ENCODE measurements around the gene CDK8.

The CDK8 gene

DNA sequence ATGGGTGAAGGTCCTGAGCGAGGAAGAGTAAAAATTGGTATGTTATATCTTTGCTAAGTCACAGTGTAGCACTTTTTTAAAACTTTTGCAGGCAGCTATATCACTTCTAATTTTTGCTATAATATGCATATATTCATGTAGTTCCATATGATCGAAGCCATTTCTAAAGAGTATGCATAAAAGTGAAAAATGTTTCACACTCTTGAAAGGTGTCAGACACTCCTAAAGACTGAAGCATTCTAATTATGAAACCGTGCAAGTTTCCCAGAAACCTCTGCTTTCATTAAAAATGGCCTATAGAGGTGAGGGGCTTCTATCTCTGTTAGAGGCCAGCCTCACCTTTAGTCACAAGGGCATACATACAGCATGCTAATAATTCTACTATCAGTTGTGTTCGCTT, 128.9 kb downstream of the CDK8 start:
- DNase-seq (ENCODE audit: low spot score), result no peak

DNA sequence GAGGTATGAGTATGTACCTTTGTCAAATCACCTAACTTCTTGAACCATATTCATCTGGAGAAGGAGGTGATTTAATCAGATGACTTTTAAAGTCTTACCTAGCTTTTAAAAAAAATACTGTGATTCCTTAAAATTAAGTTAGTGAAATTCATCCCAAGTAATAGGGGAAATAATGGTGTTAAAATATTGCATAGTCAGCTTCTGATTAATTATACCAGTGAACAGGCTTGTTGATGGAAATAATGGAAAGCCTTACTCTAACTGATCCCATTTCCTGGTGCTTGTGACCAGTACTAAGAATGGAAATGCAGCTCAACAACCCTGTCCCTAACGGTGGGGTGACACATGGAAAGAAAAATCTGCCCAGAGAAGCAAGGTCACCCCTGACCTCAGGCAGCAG, 130.7 kb downstream of the CDK8 start:
- no peak for DNase-seq (ENCODE audit: low spot score)

GRCh38 chr13:26386026-26386425, 132.1 kb downstream of the CDK8 start:
- DNase-seq (ENCODE audit: low spot score), result no peak

DNA sequence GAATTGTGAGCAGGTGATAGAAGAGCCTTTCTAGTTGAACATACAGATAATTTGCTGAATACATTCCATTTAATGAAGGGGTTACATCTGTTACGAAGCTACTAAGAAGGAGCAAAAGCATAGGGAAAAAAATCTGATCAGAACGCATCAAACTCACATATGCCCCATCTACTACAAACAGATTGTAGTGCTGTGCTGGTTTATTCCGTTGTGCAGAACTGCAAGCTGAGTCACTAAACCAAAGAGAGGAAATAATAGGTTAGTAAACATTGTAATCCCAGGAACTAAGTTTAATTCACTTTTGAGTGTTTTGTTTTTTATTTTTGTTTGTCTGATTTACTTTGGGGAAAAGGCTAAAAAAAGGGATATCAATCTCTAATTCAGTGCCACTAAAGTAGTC, 136.3 kb downstream of the CDK8 start:
- DNase-seq (ENCODE audit: low spot score), result no peak

GRCh38 chr13:26400545-26400944, 146.6 kb downstream of the CDK8 start:
- no peak for DNase-seq (ENCODE audit: low spot score)

- DNase-seq (ENCODE audit: low spot score), result no peak
These were observed 147.1 kb downstream of the CDK8 start for GRCh38 chr13:26401069-26401468.

DNA sequence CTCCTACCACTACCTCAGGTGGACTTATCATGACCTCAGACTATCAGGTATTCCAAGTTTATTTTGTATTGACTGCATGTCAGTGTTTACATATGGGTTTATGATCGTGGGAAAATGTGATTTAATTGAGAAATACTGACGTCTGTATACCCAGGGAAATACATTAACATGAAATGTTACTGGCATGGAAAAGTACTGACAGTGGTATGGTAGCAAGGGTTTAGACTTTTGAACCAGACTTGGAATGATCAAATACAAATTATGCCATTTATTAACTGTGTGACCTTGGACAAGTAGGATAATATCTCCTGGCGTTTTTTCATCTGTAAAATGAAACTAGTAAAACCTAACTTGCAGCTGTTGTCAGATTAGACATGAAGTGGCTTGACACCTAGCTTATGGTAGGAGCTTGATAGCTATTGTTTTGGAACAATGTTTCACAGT, 147.7 kb downstream of the CDK8 start:
- no peak for DNase-seq (ENCODE audit: low spot score)

- DNase-seq (ENCODE audit: low spot score), result no peak
These were observed 152.9 kb downstream of the CDK8 start for GRCh38 chr13:26406791-26407190.

- DNase-seq (ENCODE audit: low spot score), result no peak
These were observed 157.3 kb downstream of the CDK8 start for GRCh38 chr13:26411206-26411605.

DNA sequence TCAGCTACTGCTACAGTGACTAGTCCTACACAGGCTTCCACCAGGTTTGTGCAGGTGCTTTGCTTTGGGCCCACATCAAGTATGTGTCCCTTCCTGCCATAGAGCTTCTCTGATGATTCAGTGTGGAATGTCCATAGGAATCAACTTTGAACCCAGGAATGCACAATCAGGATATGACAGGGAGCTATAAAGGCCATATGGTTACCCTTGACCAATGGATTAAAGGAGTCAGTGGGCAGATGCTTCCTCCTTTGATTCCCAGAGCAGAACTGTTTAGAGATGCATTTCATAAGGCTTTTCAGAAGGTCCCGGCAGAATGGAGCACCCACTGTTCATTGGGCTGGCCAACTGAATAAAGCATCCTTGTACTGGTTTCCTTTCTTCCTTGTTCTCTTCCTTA, 158.3 kb downstream of the CDK8 start:
- no peak for DNase-seq (ENCODE audit: low spot score)

DNA sequence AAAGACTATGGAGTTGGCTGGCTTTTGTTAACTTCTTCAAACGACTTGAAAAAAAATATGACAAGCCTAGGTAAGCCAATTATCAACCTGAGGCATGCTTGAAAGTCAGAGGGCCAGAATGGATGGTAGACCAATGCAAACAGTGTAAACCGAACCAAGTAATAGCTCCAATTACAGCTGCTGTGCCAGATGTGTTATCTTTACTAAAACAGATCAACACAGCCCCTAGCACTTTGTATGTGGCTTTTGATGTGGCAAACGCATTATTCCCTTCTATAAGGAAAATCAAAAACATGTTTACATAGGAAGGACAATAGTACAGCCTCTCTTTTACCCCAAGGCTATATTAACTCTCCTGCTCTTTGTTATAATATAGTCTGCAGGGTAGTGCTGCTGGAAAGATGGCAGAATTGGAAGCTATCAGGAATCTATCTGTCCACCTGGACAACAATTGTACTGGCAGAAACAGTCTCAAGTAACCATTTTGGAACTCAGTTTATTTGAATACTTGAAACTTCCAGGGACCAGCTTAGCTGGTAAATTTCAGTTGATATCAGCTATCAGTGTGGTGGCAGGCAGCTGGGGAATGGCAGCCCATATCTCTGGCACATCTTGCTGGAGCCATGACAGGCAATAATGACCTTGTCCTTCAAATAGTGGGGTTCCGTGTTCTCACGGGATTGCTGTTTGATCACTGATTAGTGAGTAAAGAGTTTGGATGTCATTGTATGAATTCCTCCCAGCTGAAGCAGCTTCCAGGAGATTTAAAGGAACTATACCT, 159.2 kb downstream of the CDK8 start:
- DNase-seq (ENCODE audit: low spot score), result no peak

- no peak for DNase-seq (ENCODE audit: low spot score)
These were observed 166.5 kb downstream of the CDK8 start for GRCh38 chr13:26420282-26420960.

DNA sequence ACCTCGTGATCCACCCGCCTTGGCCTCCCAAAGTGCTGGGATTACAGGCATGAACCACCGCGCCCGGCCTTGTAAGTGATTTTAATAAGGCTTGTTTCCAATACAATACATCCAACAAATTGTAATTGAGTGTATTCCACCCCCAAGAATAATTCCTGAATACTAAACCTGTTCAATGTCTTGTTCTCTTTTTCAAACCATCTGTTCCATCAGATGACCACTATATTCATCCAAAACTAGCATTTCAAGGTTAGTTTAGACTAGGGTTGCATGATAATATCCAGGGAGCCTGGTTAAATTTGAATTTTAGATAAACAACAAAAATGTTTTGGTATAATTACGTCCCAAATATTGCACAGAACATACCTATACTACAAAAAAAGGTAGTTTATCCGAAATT, 168.1 kb downstream of the CDK8 start:
- no peak for DNase-seq (ENCODE audit: low spot score)

GRCh38 chr13:26423629-26424028, 169.7 kb downstream of the CDK8 start:
- DNase-seq (ENCODE audit: low spot score), result no peak

DNA sequence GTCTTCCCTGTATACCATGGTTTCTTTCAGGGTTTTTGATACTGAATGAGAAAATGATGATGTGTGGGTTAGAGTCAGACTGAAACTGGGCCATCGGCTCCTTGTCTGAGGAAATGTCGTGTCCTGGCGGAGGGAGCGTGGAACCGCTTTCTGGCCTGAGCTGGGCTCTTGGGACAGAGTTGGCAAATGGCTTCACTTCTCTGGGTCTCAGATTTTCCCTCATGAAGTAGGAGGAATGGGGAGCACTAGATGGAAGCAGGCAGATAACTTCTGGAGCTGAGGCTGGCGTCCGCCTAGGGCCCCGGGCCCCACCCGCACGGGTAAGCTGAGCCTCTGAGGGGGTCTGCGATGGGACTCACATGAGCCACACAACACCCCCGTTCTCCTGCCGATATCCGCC, 170.3 kb downstream of the CDK8 start:
- no peak for DNase-seq (ENCODE audit: low spot score)

DNA sequence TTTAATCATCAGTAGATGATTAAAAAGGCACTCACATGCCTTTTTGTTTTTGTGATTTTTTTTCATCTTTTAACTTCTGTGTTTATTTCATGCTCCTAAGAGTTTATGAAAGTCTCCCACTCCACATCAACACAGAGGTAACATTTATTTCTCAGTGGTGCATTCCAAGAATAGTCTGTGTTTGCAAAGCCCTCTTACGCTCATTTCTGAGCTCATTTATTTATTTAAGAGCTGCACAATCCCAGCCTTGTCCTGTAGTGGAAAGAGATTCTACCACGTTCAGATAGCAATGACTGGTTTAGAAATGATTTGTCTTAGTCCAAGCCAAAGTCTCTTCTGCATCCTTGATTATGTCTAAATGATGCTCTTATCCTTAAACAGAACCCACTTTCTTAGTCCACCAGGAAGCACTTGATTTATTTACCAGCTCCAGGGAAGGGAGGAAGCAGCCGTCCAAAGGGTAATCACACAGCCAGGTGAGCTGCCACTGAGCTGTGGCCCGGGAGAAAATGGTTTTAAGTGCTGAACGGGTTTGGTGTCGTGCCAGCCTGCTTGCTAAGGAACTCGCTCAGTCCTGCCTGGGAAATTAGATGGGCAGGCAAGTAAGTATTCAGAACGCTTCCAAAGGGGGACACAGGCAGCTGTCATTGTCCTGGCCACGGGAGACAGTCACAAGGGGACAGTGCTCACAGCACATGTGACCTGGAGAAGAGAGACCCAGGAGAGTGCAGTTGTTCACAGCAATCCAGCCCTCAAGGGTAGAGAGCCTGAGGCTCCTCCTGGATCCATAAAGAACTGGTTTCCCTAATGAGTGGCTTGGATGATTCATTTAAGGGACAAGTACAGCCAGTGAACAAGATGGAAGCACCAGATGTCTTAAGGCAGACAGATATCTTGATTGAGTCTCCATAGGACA, 171.8 kb downstream of the CDK8 start:
- DNase-seq (ENCODE audit: low spot score), result no peak

GRCh38 chr13:26433776-26434175, 179.8 kb downstream of the CDK8 start:
- DNase-seq (ENCODE audit: low spot score), result no peak

- no peak for DNase-seq (ENCODE audit: low spot score)
These were observed 181.2 kb downstream of the CDK8 start for GRCh38 chr13:26435171-26435570.

DNA sequence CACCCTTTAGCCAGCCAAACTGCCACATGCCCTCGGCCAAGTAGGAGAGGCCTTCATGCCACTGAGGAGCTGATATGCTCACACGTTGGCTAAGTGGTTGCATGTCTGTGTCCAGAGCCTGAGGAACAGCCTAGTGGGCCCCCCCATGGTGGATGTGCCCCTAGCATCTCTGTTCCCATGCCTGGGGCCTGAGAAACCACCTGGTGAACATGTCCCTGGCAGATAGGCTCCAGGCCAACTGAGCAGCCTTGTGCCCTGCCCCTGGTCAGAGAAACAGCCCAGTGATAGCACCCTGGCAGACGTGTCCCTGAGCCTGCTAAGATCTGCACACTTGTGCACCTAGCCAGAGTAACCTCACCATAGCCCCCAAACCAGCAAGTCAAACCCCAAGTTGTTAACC, 181.7 kb downstream of the CDK8 start:
- no peak for DNase-seq (ENCODE audit: low spot score)

GRCh38 chr13:26436914-26437313, 183.0 kb downstream of the CDK8 start:
- DNase-seq (ENCODE audit: low spot score), result no peak

- no peak for DNase-seq (ENCODE audit: low spot score)
These were observed 186.2 kb downstream of the CDK8 start for GRCh38 chr13:26440111-26440510.

DNA sequence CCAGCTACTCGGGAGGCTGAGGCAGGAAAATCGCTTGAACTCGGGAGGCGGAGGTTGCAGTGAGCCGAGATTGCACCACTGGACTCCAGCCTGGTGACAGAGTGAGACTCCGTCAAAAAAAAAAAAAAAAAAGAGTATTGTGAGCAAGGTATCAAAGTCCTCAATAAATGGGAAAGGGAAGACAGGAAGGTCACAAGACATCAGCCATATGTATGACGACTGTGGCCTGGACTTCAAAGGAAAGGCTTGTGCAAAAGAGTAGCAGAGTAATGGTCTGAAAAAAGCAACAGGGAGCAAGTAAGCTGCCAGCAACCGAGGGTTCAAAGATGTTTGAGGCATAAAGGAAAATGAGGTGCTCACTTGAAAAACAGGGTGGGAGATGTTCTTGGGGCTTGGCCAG, 187.5 kb downstream of the CDK8 start:
- DNase-seq (ENCODE audit: low spot score), result no peak

DNA sequence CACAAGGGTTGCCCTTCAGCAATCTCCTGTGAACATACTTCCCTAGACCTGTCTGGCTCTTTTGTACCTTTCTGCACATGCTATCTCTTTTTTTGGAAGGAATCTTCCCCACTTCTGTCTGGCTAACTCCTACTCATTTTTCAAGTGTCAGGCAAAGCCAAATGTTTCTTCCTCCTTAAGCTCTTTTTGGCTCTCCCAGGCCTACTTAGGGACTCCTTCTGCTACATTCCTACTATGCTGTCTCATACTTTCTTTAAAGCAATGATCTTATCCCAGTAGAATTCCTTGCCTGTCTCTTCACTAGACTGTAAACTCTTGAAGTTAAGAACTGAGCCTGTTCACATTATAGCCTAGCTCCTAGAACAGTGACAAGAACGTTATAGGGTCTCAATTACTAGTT, 188.6 kb downstream of the CDK8 start:
- DNase-seq (ENCODE audit: low spot score), result no peak
